GM18502 (cell line): Measurements from ENCODE around the gene CETP.

Experiments used
- ATAC-seq: cut with Tn5 transposase; IDR thresholded peaks from one replicate; pipeline ENCODE4 v1.9.1; 2021; ENCODE audit warnings: mild to moderate bottlenecking; ENCODE audit not compliant: unreplicated experiment, poor library complexity

CETP gene, protein sequence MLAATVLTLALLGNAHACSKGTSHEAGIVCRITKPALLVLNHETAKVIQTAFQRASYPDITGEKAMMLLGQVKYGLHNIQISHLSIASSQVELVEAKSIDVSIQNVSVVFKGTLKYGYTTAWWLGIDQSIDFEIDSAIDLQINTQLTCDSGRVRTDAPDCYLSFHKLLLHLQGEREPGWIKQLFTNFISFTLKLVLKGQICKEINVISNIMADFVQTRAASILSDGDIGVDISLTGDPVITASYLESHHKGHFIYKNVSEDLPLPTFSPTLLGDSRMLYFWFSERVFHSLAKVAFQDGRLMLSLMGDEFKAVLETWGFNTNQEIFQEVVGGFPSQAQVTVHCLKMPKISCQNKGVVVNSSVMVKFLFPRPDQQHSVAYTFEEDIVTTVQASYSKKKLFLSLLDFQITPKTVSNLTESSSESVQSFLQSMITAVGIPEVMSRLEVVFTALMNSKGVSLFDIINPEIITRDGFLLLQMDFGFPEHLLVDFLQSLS

DNA sequence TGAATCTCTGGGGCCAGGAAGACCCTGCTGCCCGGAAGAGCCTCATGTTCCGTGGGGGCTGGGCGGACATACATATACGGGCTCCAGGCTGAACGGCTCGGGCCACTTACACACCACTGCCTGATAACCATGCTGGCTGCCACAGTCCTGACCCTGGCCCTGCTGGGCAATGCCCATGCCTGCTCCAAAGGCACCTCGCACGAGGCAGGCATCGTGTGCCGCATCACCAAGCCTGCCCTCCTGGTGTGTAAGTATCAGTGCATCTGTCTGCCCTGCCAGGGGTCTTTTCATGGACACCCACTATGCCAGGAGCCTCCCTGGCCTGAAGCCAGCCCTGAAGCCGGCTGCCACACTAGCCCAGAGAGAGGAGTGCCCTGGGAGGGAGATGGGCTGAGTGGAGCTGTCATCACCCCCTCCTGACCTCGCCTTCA is at the start of gene CETP:
TSS of gene CETP (plus strand) at position 100 of the 431 bp plus-strand sequence. CDS start at position 130, 30 bp downstream.
- ATAC-seq, result no peak

DNA sequence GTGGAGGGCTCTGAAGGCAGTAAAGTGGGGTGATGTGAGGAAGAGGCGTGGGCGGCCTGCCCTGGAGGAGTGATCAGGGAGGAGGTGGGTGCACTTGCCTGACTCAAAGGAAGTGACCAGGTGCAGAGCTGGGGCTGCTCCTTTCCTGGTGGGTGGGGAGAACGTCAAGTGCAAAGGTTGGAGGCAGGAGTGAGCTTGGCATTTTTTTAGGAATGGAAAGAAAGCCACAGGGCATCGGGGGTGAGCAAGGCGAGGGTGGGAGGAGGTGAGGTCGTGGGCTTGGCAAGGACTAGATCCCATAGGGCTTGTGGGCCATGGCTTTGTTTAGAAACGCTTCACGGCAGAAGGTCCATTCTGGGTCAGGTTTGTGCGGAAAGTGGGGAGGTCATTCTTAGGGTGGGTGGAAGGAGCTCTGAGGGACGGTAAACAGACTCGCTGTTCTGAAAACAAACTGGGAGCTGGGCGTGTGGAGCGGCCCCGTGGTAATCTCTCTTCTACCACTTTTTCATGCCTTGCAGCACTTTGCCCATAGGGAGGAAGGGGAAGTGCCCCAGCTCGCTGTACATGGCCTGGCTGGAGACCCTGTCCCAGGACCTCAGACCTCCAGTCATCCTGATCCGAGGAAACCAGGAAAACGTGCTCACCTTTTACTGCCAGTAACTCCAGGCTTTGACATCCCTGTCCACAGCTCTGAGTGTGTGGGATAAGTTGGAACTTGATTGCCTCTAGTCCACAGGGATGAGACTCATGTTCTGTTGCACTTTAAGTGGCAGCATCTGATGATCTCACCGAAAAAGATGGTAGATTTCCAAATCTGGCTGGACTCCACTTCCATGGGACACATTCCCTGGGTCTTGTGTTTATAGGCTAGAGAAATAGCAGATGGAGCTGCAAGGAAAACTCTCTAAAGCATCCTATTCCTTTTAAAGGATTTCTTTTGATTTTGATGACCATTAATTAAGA is 48.7 kb upstream of the CETP start:
- ATAC-seq, result no peak

DNA sequence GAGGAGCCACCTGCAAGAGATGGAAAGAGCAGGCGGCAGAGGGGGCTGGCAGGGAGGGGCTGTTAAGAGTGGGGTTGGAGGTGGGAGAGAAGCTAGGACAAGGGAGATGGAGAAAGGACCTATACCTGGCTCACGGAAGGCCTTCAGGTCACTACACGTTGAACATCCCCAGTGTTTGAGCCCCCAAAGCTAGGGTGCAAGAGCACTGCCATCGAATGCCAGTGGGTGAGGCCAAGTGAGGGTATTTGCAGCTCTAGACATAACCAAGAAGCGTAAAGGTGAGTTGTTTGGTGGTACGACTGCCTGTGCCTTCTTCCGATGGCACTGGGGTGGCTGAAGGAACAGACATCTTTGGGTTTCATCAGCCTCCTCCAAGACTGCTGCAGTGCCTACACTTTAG is 46.9 kb upstream of the CETP start:
- no peak for ATAC-seq

DNA sequence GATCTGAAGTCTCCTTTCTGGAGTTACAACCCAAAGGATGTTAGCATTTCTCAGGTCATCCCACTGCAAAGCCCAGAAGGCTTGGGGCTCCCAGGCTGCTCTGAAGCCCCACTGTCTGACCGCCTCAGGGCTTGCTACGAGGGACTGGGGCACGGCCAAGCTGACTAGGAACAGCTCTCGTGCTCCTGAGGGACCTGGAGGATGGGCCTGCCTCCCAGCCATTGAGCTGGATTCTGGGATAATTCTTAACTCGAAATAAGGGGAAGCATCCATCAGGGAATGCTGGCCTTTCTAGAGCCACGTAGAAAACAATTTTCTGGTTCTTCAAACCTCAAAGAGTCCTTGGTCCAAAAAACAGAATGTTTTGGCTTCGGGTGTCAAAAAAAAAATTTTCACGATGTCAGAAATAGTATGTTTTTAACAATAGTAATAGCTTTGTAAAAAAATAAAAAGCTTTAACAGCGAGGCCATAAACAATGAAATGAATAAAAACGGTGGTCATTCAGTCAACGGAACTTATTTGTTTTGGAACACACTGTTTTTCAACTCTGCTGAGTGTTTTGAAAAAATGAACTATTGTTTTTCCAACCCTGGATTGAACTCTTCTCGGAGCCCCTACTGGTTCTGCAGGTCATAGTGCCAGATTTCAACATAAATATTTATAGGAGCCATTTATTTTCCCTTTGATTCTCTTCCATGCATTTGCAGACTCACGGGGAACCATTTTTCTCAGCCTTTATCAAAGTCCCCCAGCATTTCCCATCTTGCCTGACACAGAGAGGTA is 46.2 kb upstream of the CETP start:
- no peak for ATAC-seq

DNA sequence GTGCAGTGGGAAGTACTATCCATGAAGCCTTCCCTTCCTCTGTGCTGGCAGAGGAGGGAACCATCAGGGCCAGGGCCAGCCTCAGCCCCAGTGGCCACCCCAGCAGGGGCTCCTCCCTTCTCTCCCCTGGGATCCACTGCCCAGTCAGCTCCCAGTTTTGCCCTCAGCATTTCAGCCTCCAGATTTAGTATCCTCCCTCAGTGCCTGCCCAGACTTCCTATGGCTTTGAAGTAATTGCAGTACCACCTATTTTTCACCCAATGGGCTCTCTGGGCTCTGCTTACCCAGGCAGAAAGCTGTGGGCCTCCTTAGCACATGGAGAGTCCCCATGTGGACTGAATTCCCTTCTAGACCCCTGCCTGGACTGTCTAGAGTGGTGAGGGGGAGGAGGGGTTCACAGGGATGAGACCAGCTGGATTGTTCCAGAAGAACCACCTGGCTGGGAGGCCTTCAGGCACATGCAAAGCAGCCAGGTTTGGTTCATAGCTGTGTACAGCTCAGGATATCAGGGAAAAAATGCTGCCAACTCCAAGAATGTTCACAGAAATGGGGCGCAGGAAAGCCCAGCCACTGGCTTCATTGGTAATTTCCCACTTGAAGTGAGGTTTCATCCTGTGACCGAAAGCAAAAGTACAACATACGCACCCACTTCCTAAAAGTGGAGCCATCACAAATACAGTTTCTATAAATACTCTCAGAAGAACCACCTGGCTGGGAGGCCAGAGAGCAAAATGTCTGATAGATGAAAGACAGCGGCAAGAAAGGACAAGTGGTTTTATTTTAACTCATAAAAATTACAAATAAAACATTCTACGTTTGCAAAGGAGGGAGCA is 45.0 kb upstream of the CETP start:
- ATAC-seq, result peak; percentile 79

DNA sequence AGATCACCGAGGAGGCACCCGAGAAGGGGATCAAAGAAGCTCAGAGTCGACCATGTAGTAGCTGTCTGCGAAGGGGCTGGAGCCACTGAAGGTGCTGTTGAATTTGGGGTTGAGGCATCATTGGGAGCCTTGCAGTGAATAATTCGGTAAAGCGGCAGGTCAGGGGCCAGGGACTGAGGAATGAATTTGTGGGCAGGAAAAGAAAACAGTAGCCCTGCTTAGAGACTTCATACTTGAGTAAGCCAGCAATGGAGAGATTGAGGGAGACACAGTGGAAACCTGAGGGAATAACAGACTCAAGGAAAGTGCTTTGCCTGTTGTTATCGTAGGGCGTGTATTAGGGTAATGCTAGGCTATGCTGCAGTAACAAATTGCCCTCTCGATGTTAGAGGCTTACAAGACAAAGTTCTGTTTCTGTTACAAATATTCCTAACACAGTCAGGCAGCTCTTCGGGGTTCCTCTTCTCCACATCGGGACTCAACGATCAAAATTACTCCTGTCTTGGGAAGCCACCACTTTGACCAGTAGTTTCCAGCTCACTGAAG is 43.2 kb upstream of the CETP start:
- ATAC-seq, result no peak

DNA sequence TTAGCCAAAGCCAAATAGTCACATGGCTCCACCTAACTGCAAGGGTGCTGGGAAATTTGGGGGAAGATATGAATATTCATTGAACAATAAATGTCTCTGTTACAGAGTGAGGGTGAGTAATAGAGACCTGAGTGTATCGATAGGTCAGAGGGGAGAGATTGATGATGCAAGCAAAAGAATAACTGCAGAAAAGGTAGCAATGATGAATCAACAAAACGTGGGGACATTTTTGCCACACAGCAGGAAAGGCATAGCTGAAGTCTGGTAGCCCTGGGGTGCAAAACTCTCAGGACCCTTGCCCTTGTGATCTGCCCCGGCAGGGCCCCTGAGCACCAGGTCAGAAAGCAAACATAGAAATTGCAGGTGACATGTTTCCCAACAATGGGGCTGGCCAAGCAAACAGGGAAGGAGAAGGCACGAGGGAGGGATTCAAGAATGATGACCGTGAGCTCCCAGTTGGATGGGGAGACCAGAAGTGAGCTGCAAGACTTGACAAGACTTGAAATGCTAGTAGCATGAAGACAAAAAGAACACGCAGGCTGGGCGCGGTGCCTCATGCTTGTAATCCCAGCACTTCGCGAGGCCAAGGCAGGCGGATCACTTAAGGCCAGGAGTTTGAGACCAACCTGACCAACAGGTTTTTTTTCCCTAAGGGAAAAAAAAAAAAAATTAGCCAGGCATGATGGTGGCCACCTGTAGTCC is 42.5 kb upstream of the CETP start:
- ATAC-seq, result no peak

DNA sequence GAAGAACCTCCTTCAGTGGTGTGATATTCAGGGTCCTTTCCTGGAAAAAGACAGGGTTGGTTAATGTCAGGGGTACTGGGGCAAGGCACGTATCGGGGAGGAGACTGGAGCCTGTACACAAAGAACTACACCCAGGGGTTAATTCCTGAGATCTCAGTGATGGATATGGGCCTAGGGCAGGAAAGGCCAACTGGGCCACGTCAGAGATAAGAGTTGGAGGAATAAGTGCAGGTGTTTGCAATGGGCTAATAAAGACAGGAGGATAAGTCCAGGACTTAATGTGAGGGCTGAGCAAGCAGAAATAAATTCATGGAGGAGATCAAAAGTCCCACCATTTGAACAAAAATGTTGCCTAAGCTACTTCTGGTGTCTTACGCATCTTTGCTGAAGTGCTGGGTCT is 40.2 kb upstream of the CETP start:
- ATAC-seq, result no peak

DNA sequence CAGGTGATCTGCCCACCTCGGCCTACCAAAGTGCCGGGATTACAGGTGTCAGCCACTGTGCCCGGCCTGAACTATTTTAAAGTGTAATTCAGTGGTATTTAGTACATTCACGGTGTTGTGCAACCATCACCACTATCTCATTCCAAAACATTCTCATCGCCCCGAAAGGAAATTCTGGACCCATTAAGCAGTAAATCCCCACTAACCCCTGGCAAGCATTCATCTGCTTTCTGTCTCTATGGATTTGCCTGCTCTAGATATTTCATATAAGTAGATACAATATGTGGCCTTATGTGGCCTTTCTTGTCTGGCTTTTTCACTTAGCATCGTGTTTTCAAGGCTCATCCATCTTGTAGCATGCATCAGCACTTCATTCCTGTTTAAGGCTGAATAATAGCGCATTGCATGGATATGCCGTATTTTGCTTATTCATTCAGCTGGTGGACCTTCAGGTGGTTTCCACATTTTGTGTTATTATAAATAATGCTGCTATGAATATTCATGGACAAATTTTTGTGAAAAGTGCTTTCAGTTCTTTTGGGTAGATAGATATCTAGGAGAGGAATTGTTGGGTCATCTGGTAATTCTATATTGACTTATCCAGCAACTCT is 38.2 kb upstream of the CETP start:
- ATAC-seq, result no peak

DNA sequence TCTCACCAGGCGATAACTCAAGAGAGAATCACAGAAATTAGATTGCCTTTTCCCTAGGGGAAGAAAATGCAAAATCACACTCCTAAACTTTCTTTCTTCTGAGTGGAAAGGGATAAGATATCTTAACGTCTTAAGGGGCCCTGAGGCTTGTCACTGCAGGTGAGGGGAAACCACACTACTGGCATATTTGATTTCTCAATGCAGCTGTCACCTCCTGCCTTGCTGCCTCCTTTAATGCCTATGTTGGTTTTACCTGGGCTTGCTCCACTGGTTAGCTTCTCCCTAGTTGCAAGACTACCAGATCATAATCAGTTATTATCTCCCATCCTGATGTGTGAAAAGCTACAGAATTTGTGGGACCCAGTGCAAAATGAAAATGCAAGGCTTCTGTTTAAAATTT is 34.3 kb upstream of the CETP start:
- ATAC-seq, result no peak

DNA sequence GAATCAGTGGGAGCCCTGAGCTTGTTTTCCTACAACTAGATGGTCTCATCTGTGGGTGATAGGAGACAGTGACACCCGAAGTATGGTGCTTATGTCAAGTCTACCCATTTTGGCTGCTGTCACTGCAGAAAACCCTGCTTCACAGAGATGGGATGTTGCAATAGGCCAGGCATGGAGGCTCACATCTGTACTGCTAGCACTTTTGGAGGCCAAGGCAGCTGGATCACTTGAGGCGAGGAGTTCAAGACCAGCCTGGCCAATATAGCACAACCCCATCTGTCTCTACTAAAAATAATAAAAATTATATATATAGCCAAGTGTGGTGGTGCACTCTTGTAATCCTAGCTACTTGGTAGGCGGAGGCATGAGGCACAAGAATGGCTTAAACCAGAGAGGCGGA is 32.1 kb upstream of the CETP start:
- no peak for ATAC-seq

DNA sequence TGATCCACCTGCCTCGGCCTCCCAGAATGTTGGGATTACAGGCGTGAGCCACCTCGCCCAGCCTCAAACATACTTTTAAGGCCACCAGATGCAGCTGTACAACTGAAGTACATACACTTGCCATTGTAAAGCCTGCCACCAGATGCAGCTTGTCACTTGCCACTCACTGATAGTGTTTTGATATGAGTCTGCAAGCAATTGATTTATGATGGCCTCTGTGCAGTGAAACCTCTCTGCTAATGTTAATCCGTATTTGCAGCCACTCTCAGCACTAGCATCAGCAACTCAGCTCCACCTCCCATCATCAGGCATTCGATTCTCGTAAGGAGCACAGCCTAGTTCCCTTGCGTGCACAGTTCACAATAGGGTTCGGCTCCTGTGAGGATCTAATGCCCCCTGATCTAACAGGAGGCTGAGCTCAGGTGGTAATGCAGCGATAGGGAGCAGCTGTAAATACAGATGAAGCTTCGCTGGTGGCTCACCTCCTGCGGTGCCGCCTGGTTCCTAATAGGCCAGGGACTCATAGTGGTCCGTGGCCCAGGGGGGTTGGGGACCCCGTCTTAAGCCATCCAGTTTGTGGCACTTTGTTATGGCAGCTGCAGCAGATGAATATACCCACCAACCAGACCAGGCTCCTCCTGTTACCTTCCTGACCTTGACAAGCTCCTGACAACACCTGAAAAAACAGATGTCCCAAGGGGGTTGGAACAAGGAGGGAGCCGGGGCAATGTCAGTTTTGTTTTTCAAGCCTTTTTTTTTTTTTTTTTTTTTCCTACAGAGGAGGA is 31.1 kb upstream of the CETP start:
- no peak for ATAC-seq

DNA sequence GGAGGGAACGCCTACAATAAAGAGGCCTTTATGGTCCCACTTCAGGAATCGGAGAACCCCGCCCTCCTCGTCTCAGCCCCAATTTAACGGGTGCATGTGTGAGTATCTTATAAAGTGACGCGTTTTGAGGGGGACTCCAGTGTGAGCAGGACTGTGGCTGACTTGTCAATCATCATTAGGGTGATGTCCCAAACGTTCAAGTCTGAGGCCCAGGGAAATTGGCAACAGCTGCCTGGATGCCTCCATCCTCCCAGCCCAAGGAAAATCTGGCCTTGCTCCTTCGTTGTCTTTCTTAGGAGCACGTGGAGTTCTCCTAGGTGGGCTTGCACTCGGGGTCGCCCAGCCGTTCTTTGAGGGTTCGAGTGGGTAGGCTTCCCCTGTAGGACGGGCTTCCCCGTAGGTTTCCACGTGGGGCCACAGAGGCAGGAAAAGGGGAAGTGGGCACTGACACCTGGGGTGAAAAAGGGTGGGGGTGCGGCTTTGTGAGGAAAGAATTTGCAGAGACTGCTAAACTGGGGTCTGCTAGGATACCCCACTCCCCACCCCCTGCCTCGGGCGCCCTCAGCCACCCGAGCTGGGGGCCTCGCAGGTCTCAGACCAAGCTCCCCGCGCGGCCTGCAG is 30.4 kb upstream of the CETP start:
- ATAC-seq, result peak; percentile 47

DNA sequence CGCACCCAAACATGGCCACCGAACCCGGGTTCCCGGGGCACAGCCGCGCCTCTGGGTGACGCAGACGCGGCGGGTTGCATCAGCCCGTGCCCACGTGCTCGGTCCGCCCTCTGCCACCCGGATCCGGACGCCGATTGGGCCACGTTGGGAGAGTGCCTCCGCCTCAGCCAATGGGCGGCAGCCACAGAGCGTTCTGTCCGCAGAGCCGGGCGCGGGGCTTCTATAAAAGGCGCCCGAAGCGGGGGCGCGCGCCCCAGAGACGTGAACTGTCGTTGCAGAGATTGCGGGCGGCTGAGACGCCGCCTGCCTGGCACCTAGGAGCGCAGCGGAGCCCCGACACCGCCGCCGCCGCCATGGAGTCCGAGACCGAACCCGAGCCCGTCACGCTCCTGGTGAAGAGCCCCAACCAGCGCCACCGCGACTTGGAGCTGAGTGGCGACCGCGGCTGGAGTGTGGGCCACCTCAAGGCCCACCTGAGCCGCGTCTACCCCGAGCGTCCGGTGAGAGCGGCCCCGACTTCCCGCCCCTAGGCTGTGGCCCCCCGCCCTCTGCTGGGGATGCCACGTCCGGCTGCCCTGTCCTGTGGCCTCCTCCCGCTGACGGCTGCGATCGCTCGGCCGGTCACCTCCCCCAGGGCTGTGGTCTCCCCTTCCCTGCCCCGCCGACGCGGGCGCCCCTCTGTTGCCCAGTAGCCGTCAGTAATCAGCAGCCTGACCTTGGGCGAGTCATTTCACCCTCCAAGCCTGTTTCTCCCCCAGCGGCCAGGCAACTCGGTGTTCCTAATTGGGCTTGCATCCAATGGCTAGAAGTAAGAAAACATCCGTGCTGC is 29.6 kb upstream of the CETP start, which contains the start of gene HERPUD1:
TSS of gene HERPUD1 (plus strand) at position 251 of the 829 bp plus-strand sequence. CDS start at position 354, 103 bp downstream.
- ATAC-seq, result peak; percentile 90

DNA sequence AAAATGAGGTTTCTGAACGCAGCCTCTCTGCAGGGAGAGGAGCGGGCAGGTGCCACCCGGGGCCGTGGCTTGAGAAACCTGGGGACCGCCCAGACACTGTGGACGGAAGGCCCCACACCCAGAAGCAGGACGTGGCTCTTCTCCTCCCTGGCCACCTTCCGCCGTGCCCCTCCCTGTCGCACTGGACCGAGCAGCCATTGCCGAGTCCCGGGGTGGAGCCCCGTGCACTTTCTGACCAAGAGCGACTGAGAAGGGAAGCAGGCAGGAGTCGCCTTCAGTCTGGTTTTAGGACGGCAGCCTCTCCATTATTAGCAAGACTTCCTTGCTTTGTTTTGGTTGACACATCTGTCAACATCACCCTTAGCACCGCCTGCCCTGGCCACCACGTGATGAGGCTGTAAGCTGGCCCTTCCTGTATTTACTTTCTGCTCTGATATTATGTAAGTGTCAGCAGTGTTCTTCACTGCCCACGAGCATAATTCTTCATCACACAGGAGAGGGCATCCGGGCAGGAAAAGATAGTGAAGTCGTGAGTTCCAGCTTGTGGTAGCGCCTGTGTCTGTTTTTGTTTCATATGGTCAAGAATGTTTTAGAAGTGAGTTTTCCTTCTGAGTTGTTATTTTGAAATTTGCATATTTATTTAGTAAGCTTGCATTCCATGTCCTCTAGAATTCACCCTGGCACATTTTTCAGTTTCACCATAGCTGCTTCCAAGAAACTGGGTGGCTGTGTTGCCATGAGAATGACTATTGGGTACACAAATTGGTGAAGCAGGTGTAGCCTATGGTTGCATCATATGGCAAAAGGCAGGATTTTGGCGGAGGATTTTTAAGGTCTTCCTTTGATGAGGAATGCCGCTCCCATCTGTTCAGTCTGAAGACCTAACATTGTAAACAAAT is 28.8 kb upstream of the CETP start:
- ATAC-seq, result peak; percentile 12
